MM.1S (cell line): Measurements from ENCODE around the gene ELMO1.

ENCODE experiments used
- CTCF ChIP-seq: fragments of 300-600 bp; sonication (generic); IDR thresholded peaks from 2 replicates; pipeline ENCODE4 v1.5.1; 2016; ENCODE audit warnings: antibody characterized with exemption, low read length, mixed read lengths
- EZH2 ChIP-seq: fragments of 300-600 bp; sonication (generic); optimal IDR thresholded peaks from 2 replicates; pipeline ENCODE3; 2017; ENCODE audit warnings: low read depth, mild to moderate bottlenecking, antibody characterized with exemption, low read length, mixed read lengths
- EZH2phosphoT487 ChIP-seq: fragments of 300-600 bp; sonication (generic); IDR thresholded peaks from 2 replicates; pipeline ENCODE4 v1.6.1; 2018; ENCODE audit warnings: antibody characterized with exemption, low read length

GRCh38 chr7:37216923-37217322 lies 231.7 kb downstream of the ELMO1 start:
- no peak for TF ChIP-seq CTCF
- no peak for TF ChIP-seq EZH2
- TF ChIP-seq EZH2phosphoT487, result no peak
